Lower lobe of right lung (tissue), 2 donors: ENCODE data around the gene PPM1H. TPM values are rescaled to one million over a fixed set of nuclear protein-coding genes. Genes with fewer than 3 reads are reported as not detected.

Source experiments
- ATAC-seq, 2 donors: fragments of 200-7000 bp; cut with Tn5 transposase; one replicate each; pipeline ENCODE4 v1.9.1; 2020 to 2022; ENCODE audit warnings: mild to moderate bottlenecking in 2 of 2, moderate library complexity in 2 of 2
- DNase-seq: peaks from one replicate; pipeline ENCODE4 v3.0.0-alpha.2; 2020
- H3K27ac ChIP-seq: fragments of 200-600 bp; one replicate; pipeline ENCODE4 v1.8.0; 2022
- H3K27me3 ChIP-seq: fragments of 200-600 bp; one replicate; pipeline ENCODE4 v1.8.0; 2022; ENCODE audit warnings: low read depth
- H3K36me3 ChIP-seq: fragments of 200-600 bp; one replicate; pipeline ENCODE4 v1.8.0; 2022; ENCODE audit warnings: mild to moderate bottlenecking
- H3K4me1 ChIP-seq: fragments of 200-600 bp; one replicate; pipeline ENCODE4 v1.8.0; 2022
- H3K4me3 ChIP-seq: fragments of 200-600 bp; one replicate; pipeline ENCODE4 v1.8.0; 2022; ENCODE audit warnings: mild to moderate bottlenecking
- H3K9me3 ChIP-seq: fragments of 200-600 bp; one replicate; pipeline ENCODE4 v1.8.0; 2022
- intact Hi-C: fragments of 100-400 bp; cut with DNase I; formaldehyde crosslinking; loops from one replicate; pipeline ENCODE4 v1.11.0; 2022
- total RNA-seq: library from RNA; stranded (reverse); fragmentation: NEBNext Ultra II Directional; extraction: Animal tissue kit (Norgen Biotek cat#: 25700); gene quantifications from one replicate; pipeline ENCODE4 v1.2.1, GENCODE V29; 2021
- TF ChIP-seq, protein P1 (sequence below): fragments of 200-600 bp; IDR thresholded peaks from one replicate; pipeline ENCODE4 v1.8.0; 2022; ENCODE audit warnings: antibody characterized with exemption, mild to moderate bottlenecking
- donor health status: DM: no; HTN: yes; CAD: no; lungs with severe emphysema.

PPM1H gene
- total RNA-seq, 1 donor from 2014 or later = 6.8 TPM

DNA sequence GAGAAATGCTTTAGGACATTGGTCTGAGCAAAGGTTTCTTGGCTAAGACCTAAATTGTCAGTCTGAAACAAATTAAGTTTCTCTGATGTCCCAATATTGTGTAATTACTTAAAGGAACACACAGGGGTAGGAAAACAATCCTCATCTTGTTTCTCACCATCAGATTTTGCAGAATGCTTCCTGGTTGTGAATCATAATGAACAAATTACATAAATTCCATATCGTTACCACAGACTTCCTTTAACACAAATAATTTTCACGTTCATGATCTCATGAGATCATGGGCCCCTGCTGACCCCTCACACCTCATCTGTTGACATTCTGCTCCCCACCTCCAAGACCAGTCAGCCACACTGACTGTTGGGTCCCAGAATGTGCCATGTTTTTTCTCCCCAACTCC is 274.2 kb downstream of the PPM1H start:
- Histone ChIP-seq H3K27ac (no peak overlapping the region), H3K27me3 (no peaks in the 10 kb centered on the region), H3K4me1 (no peaks in the 10 kb centered on the region), H3K36me3 (no peaks in the 10 kb centered on the region), H3K9me3 (no peaks in the 10 kb centered on the region), H3K4me3 (no peak overlapping the region)
- DNase-seq = no peak
- ATAC-seq = no peak
- TF ChIP-seq, protein P1, sequence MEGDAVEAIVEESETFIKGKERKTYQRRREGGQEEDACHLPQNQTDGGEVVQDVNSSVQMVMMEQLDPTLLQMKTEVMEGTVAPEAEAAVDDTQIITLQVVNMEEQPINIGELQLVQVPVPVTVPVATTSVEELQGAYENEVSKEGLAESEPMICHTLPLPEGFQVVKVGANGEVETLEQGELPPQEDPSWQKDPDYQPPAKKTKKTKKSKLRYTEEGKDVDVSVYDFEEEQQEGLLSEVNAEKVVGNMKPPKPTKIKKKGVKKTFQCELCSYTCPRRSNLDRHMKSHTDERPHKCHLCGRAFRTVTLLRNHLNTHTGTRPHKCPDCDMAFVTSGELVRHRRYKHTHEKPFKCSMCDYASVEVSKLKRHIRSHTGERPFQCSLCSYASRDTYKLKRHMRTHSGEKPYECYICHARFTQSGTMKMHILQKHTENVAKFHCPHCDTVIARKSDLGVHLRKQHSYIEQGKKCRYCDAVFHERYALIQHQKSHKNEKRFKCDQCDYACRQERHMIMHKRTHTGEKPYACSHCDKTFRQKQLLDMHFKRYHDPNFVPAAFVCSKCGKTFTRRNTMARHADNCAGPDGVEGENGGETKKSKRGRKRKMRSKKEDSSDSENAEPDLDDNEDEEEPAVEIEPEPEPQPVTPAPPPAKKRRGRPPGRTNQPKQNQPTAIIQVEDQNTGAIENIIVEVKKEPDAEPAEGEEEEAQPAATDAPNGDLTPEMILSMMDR = no peak
- intact Hi-C loops = no loop called here

DNA sequence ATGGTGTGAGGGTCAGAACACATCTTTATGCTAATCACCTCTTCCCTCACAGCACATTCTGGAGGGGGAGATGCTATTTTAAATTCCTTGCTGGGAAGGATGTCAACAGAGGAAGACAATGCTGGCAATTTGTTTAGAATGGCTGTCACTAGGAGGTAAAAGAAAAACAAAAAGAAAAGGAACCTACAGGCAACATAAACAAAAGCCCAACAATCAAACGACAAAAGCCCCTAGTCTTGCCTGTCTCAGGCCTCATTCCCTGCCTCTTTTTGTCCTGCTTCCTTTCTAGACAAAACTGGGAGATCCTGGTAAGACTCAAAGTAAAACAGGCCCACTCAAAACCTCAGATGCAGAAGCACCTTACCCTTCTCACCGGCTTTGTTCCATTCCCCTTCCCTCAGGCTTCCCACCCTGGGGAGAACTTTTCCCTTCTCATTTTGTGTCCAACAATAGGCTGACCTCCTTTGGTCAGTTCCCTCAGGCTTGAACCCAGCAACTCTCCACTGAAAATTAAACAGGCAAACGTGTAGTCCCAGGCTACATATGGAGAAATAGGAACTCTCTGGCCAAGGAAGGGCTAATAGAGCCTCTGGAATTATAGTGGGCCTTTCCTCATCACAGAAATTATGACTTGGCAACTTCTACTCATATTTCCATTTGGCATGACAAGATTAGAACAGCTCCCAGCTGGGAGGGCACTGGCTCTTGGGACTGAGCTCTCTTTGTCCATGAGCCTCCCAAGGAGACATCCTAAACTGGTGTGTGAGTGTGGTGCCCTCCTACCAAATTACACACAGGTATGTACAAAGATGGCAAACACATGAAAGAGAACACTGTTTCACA is 275.3 kb downstream of the PPM1H start:
- no peak overlapping the region for H3K4me3 ChIP-seq
- H3K27me3 ChIP-seq = no peaks in the 10 kb centered on the region
- TF ChIP-seq, protein P1 = no peak
- intact Hi-C loops = no loop called here
- no peaks in the 10 kb centered on the region for H3K36me3 ChIP-seq
- no peaks in the 10 kb centered on the region for H3K4me1 ChIP-seq
- no peaks in the 10 kb centered on the region for H3K9me3 ChIP-seq
- no peak for DNase-seq
- no peak overlapping the region for H3K27ac ChIP-seq
- ATAC-seq = no peak

DNA sequence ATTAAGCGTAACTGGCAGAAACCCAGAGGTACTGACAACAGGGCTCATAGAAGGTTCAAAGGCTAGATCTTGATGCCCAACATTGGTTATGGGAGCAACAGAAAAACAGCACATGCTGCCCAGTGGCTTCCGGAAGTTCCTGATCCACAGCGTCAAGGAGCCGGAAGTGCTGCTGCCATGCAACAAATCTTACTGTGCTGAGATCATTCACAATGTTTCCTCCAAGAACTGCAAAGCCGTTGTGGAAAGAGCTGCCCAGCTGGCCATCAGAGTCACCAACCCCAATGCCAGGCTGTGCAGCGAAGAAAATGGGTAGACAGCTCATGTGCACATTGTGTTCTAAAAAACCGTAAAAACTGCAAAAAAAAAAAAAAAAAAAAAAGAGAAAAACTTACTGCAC is 276.0 kb downstream of the PPM1H start:
- intact Hi-C loops = no loop called here
- TF ChIP-seq, protein P1 = no peak
- ATAC-seq = no peak
- DNase-seq = no peak
- Histone ChIP-seq H3K4me1 (no peaks in the 10 kb centered on the region), H3K36me3 (no peaks in the 10 kb centered on the region), H3K27me3 (no peaks in the 10 kb centered on the region), H3K9me3 (no peaks in the 10 kb centered on the region), H3K4me3 (no peak overlapping the region), H3K27ac (no peak overlapping the region)

DNA sequence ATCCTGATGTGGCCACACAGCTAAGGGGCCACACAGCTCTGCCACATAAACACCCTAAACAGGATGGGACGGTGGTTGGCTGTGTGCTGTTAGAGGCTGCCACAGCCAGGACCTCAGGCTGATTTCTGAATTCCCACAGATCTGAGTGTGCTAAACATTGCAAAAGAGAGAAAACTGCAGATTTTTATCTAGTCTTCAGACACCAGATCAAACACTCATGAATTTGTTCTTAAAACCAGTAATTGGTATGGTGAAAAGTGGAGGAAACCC is 277.7 kb downstream of the PPM1H start:
- H3K9me3 ChIP-seq = no peaks in the 10 kb centered on the region
- DNase-seq (no peak), ATAC-seq (no peak)
- no peaks in the 10 kb centered on the region for H3K36me3 ChIP-seq
- no peak overlapping the region for H3K4me3 ChIP-seq
- intact Hi-C loops = no loop called here
- TF ChIP-seq, protein P1 = no peak
- no peak overlapping the region for H3K27ac ChIP-seq
- no peaks in the 10 kb centered on the region for H3K27me3 ChIP-seq
- H3K4me1 ChIP-seq = no peaks in the 10 kb centered on the region

DNA sequence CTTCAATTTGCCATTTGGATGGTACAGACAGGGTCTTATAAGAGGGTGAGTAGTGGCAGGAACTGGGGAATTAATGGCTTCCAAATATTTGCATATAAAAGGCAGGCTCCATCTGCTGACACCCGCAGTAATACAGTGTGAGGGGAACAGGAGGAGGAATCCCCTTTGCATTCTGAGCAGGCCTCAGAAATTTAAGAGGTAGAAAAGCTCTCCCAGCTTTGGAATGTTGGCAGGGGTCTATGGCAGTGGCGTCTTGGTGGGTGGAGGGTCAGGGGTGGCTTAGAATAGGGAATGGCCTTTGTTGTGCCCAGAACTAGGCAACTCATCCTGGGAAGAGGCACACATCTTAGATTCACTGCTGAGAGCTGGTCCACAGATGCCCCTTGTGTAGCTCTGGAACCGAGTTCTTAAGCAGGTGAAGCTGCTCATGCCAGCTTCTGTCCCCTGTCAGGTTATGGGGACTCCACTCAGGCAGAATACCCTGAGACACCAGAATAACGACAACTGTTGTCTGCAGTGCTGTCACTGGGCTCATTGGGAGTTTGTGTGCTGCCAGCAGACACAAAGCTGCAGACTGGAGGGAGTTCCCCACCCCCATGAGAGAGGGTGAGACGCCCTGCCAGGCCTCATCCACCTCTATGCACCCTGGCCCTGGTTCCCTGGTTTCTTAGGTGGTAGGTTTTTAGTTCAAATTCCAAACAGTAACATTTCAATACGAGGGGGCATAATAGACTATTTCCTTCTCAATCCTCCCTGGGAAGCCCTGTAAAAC is 278.2 kb downstream of the PPM1H start:
- ATAC-seq = no peak
- no peaks in the 10 kb centered on the region for H3K4me1 ChIP-seq
- intact Hi-C loops = no loop called here

More for the DNA sequence above, 278.2 kb downstream of the PPM1H start:
- Histone ChIP-seq H3K27me3 (no peaks in the 10 kb centered on the region), H3K9me3 (no peaks in the 10 kb centered on the region), H3K27ac (no peak overlapping the region), H3K36me3 (no peaks in the 10 kb centered on the region), H3K4me3 (no peak overlapping the region)
- TF ChIP-seq, protein P1 = no peak
- no peak for DNase-seq
